Neuron (in vitro differentiated cells): Measurements from ENCODE around the gene CDH26.
"Not testable (repeated sequence)": the region's sequence is repeated elsewhere in the genome, so short reads cannot be mapped to it uniquely, and the experiment has no call there.

Experiments
- H2AFZ ChIP-seq: one replicate; pipeline ENCODE4 v1.6.1; 2013; ENCODE audit warnings: low read depth, mild to moderate bottlenecking, inconsistent platforms, low read length, moderate library complexity
- H3K27me3 ChIP-seq: one replicate; pipeline ENCODE4 v1.6.1; 2013; ENCODE audit warnings: low read length; ENCODE audit not compliant: insufficient read depth
- H3K36me3 ChIP-seq: one replicate; pipeline ENCODE4 v1.6.1; 2013; ENCODE audit warnings: low read length; ENCODE audit not compliant: insufficient read depth
- H3K4me1 ChIP-seq: one replicate; pipeline ENCODE4 v1.6.1; 2013; ENCODE audit warnings: low read length; ENCODE audit not compliant: insufficient read depth
- H3K4me3 ChIP-seq: 2 replicates; pipeline ENCODE4 v1.5.1; 2013; ENCODE audit warnings: mild to moderate bottlenecking, low read length, moderate library complexity
- H3K9me3 ChIP-seq: one replicate; pipeline ENCODE4 v1.6.1; 2013; ENCODE audit warnings: low read length

Gene CDH26

GRCh38 chr20:60036746-60037499 lies 78.7 kb downstream of the CDH26 start:
- H2AFZ ChIP-seq, result no peak overlapping the region

DNA sequence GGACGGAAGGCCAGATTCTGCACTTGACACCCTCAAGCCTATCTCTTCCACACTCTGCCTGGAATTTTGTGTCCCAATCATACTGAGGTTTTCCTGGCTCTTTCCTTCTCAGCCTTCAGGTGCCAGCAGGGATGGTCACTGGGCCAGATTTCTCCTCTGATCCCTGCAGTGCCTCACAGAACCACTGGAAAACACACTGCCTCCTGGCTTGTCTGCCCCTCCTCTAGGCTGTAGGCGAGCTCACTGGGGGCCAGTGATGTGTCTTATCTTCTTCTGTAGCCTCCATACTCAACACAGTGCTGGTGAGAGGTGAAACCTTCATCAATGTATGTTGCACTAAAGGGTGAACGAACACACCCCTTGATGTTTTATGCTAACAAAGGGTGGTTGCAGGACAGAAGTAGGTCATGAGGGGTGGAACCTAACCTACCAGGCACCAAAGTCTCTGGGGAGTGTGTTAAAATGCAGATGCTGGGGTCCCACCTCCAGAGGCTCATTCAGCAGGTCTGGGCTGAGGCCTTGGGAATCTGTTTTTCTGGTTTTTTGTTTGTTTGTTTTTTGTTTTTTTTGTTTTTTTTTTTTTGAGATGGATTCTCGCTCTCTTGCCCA lies 80.3 kb downstream of the CDH26 start:
- H3K36me3 ChIP-seq, result no peaks in the 10 kb centered on the region
- H3K4me1 ChIP-seq, result peaks cover 8% of the 10 kb centered on the region
- H3K27me3 ChIP-seq, result no peaks in the 10 kb centered on the region
- H2AFZ ChIP-seq, result no peak overlapping the region
- no peaks in the 10 kb centered on the region for H3K9me3 ChIP-seq
- no peak overlapping the region for H3K4me3 ChIP-seq

More at GRCh38 chr20:60036746-60037499, 78.7 kb downstream of the CDH26 start:
- H3K27me3 ChIP-seq, result no peaks in the 10 kb centered on the region
- no peaks in the 10 kb centered on the region for H3K9me3 ChIP-seq
- no peaks in the 10 kb centered on the region for H3K36me3 ChIP-seq
- no peak overlapping the region for H3K4me3 ChIP-seq
- peaks cover 8% of the 10 kb centered on the region for H3K4me1 ChIP-seq

GRCh38 chr20:60039526-60039925 lies 81.3 kb downstream of the CDH26 start:
- no peaks in the 10 kb centered on the region for H3K36me3 ChIP-seq
- no peaks in the 10 kb centered on the region for H3K27me3 ChIP-seq
- H2AFZ ChIP-seq, result no peak overlapping the region
- peaks cover 2% of the 10 kb centered on the region for H3K4me1 ChIP-seq
- no peak overlapping the region for H3K4me3 ChIP-seq
- no peaks in the 10 kb centered on the region for H3K9me3 ChIP-seq

- no peak overlapping the region for H2AFZ ChIP-seq
- no peak overlapping the region for H3K4me3 ChIP-seq
- H3K9me3 ChIP-seq, result no peaks in the 10 kb centered on the region
- no peaks in the 10 kb centered on the region for H3K4me1 ChIP-seq
- no peaks in the 10 kb centered on the region for H3K36me3 ChIP-seq
- no peaks in the 10 kb centered on the region for H3K27me3 ChIP-seq
These were observed 82.4 kb downstream of the CDH26 start for GRCh38 chr20:60040471-60041162.

DNA sequence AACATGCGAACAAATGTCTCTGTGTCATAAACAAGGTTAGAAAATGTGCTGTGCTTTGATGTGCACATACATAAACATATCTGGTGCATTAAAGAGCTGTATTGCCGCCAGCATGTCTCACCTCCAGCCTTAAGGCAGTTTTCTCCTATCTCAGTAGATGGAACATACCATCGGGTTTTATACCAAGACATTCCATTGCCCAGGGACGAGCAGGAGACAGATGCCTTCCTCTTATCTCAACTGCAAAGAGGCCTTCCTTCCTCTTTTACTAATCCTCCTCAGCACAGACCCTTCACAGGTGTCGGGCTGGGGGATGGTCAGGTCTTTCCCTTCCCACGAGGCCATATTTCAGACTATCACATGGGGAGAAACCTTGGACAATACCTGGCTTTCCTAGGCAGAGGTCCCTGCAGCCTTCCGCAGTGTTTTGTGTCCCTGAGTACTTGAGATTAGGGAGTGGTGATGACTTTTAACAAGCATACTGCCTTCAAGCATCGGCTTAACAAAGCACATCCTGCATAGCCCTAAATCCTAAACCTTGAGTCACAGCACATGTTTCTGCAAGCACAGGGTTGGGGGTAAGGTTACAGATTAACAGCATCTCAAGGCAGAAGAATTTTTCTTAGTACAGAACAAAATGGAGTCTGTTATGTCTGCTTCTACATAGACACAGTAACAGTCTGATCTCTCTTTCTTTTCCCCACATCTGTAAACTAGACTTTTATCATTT lies 83.4 kb downstream of the CDH26 start:
- not testable (repeated sequence) for H3K4me3 ChIP-seq, H3K36me3 ChIP-seq, H3K9me3 ChIP-seq, H3K27me3 ChIP-seq, H3K4me1 ChIP-seq, H2AFZ ChIP-seq

DNA sequence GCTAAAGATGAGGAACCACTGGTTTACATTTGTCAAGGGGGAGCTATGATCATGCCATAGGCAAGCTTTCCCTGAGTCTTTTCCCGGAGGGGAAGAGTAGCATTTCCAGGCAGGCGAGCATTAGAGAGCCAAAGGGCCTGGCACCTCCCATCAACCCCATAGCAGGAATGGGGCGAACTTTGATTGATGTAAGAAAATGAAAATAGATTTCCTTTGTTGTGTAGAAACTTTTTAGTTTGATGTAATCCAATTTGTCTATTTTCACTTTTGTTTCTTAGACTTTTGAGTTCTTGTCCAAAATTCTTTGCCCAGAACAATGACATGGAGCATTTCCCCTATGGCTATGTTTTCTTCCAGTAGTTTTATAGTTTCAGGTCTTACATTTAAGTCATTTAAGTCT lies 85.2 kb downstream of the CDH26 start:
- H3K36me3 ChIP-seq, result no peaks in the 10 kb centered on the region
- H3K9me3 ChIP-seq, result no peaks in the 10 kb centered on the region

DNA sequence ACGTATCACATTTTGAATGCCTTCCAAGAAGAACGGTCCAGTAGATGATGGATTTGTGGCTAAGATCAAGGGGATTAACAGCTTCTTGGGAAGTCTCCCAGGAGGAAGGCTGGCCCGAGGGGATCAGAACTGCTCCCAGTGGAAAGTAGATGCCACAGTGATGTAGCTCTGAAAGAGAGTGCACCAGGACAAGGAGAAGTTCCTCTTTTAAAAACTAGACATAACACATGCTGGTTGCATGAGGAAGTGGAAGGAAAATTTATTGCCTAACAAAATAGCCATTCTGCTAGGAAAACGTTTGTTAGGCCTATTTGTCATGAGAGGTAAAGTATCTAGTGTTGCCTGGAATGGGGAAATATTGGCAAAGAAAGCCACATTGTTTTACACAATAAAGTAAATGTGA lies 87.8 kb downstream of the CDH26 start:
- Histone ChIP-seq H2AFZ (no peak overlapping the region), H3K4me3 (no peak overlapping the region), H3K36me3 (no peaks in the 10 kb centered on the region), H3K27me3 (no peaks in the 10 kb centered on the region), H3K9me3 (no peaks in the 10 kb centered on the region), H3K4me1 (no peaks in the 10 kb centered on the region)

More for the DNA sequence above, 85.2 kb downstream of the CDH26 start:
- Histone ChIP-seq H3K4me3 (no peak overlapping the region), H2AFZ (no peak overlapping the region), H3K4me1 (no peaks in the 10 kb centered on the region), H3K27me3 (no peaks in the 10 kb centered on the region)

- no peaks in the 10 kb centered on the region for H3K9me3 ChIP-seq
- H3K36me3 ChIP-seq, result no peaks in the 10 kb centered on the region
- H3K4me3 ChIP-seq, result no peak overlapping the region
- H3K4me1 ChIP-seq, result no peaks in the 10 kb centered on the region
- H2AFZ ChIP-seq, result no peak overlapping the region
- H3K27me3 ChIP-seq, result no peaks in the 10 kb centered on the region
These were observed 88.2 kb downstream of the CDH26 start for GRCh38 chr20:60046436-60046835.

DNA sequence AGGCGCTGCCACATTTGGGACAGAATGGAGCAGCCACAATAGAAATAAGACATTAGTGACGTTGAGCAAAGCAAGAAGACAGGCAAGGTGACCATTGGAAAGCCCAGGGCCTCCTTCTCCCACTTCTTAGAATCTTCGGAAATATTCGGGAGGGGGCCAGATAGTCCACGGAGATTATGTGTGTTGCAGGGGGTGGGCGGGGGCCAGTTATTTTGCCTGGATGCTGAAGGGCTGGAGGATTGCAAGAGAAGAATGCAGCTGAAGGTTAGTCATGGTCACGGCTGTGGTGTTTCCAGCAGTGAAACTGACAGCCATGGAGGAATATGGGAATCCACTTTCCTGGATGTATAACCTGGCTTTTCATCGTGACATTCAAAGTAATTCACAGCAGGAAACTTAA lies 88.6 kb downstream of the CDH26 start:
- Histone ChIP-seq H3K27me3 (no peaks in the 10 kb centered on the region), H3K4me3 (no peak overlapping the region), H2AFZ (no peak overlapping the region), H3K36me3 (no peaks in the 10 kb centered on the region), H3K9me3 (no peaks in the 10 kb centered on the region), H3K4me1 (no peaks in the 10 kb centered on the region)

- Histone ChIP-seq H3K9me3 (no peaks in the 10 kb centered on the region), H3K4me3 (no peak overlapping the region), H3K27me3 (no peaks in the 10 kb centered on the region), H2AFZ (no peak overlapping the region), H3K4me1 (no peaks in the 10 kb centered on the region), H3K36me3 (no peaks in the 10 kb centered on the region)
These were observed 90.7 kb downstream of the CDH26 start for GRCh38 chr20:60048634-60049521.

DNA sequence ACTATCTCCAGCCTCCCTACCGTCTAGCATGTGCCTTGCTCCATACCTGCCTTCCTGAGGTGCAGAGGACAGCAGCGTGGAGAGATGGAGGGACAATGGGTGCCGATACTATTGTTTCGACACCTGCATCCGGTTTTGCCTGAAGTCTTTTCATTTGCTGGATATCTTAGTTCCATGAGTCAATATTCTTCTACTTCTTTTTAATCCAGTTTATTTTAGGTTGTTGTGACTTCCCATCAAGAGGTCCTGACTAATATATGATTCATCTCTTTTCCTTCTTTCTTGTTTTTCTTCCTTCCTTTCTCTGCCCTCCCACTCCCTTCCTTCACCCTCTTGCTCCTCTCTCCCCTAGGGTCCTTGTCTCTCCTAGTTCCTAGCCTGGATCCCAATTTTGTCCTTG lies 91.4 kb downstream of the CDH26 start:
- H3K27me3 ChIP-seq, result no peaks in the 10 kb centered on the region
- no peaks in the 10 kb centered on the region for H3K36me3 ChIP-seq
- H3K4me1 ChIP-seq, result no peaks in the 10 kb centered on the region
- H2AFZ ChIP-seq, result no peak overlapping the region
- no peaks in the 10 kb centered on the region for H3K9me3 ChIP-seq
- no peak overlapping the region for H3K4me3 ChIP-seq

DNA sequence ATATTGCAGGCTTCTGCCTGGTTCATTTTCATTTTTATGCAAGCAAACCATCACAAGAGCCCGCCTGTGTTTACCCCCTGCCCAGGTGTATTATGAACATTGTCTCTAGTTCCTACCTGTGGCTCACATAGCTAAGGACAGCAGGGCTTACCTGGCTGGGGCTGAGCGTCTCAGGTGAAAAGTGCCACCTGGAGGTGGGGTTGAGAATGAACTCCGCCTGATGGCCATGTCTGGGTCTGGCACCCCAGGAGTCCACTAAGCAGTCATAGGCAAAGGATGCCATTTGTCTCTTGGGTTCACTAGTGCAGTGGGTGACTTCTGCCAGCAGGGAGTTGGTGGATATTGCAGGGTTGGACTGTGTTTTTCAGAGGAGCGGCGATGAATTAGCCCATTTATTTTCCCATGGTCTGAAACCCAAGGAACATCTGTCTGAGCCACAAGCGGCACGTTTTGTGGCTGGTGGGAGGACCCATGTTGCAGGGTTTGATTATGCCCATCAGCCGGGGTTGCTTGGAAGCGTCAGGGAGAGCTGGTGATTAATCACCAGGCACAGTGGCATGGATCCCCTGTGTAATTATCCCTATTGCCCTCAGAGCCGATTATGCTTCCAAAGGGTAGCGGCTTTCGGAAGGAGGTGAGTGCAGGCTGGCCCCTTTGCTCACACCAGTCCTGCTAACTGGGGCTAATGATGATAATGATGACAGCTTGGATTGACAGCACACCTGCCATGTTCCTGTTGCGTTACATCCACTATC lies 92.1 kb downstream of the CDH26 start:
- H3K36me3 ChIP-seq, result no peaks in the 10 kb centered on the region
- H3K27me3 ChIP-seq, result no peaks in the 10 kb centered on the region
- no peak overlapping the region for H3K4me3 ChIP-seq

More for the DNA sequence above, 92.1 kb downstream of the CDH26 start:
- no peaks in the 10 kb centered on the region for H3K4me1 ChIP-seq
- no peaks in the 10 kb centered on the region for H3K9me3 ChIP-seq
- H2AFZ ChIP-seq, result no peak overlapping the region
